Loucy (cell line): ENCODE data around the gene FHIT.

Experiments
- H2AFZ ChIP-seq: fragments of 200-600 bp; sonication (generic); 2 replicates; pipeline ENCODE4 v1.6.0; 2016; ENCODE audit warnings: antibody characterized with exemption, mild to moderate bottlenecking, low read length, moderate library complexity
- H3F3A ChIP-seq: fragments of 200-600 bp; 2 replicates; pipeline ENCODE4 v1.6.0; 2016; ENCODE audit warnings: antibody characterized with exemption, low read depth, mild to moderate bottlenecking
- H3K27me3 ChIP-seq: fragments of 200-600 bp; sonication (generic); 2 replicates; pipeline ENCODE4 v1.6.1; 2014; ENCODE audit warnings: low read length, mild to moderate bottlenecking; ENCODE audit not compliant: insufficient read depth, poor library complexity, severe bottlenecking
- H3K36me3 ChIP-seq: fragments of 200-600 bp; sonication (generic); 2 replicates; pipeline ENCODE4 v1.6.1; 2016; ENCODE audit warnings: low read length; ENCODE audit not compliant: insufficient read depth
- H3K4me1 ChIP-seq: fragments of 200-600 bp; sonication (generic); 2 replicates; pipeline ENCODE4 v1.5.1; 2014; ENCODE audit warnings: low read length, mild to moderate bottlenecking; ENCODE audit not compliant: insufficient read depth, poor library complexity, severe bottlenecking
- H3K4me2 ChIP-seq: fragments of 200-600 bp; sonication (generic); 2 replicates; pipeline ENCODE4 v1.6.0; 2014; ENCODE audit warnings: antibody characterized with exemption, low read length, low read depth, mild to moderate bottlenecking; ENCODE audit not compliant: poor library complexity, severe bottlenecking
- H3K4me3 ChIP-seq: fragments of 200-600 bp; sonication (generic); 2 replicates; pipeline ENCODE4 v1.5.1; 2014; ENCODE audit warnings: low read length, mild to moderate bottlenecking, mixed read lengths; ENCODE audit not compliant: poor library complexity, severe bottlenecking
- H3K79me2 ChIP-seq: fragments of 200-600 bp; sonication (generic); 2 replicates; pipeline ENCODE4 v1.6.1; 2014; ENCODE audit warnings: low read length; ENCODE audit not compliant: insufficient read depth
- H3K9ac ChIP-seq: fragments of 200-600 bp; sonication (generic); 2 replicates; pipeline ENCODE4 v1.6.0; 2014; ENCODE audit warnings: mild to moderate bottlenecking, low read depth, low read length, moderate library complexity; ENCODE audit not compliant: poor library complexity, severe bottlenecking
- H3K9me2 ChIP-seq: fragments of 200-600 bp; sonication (generic); replicated peaks from 2 replicates; pipeline ENCODE4 v1.6.1; 2016; ENCODE audit warnings: low read depth, low read length, mixed read lengths
- H3K9me3 ChIP-seq: fragments of 200-600 bp; sonication (generic); 2 replicates; pipeline ENCODE4 v1.6.1; 2014; ENCODE audit warnings: mild to moderate bottlenecking, antibody characterized with exemption, low read length, low read depth; ENCODE audit not compliant: insufficient read depth
- H4K20me1 ChIP-seq: fragments of 200-600 bp; sonication (generic); 2 replicates; pipeline ENCODE4 v1.6.0; 2014; ENCODE audit warnings: antibody characterized with exemption, low read length, mild to moderate bottlenecking; ENCODE audit not compliant: insufficient read depth, poor library complexity, severe bottlenecking
- CTCF ChIP-seq: fragments of 200-600 bp; sonication (generic); conservative IDR thresholded peaks from 2 replicates; pipeline ENCODE4 v1.5.1; 2014; ENCODE audit warnings: mild to moderate bottlenecking, antibody characterized with exemption, low read length
- EZH2phosphoT487 ChIP-seq: fragments of 200-600 bp; IDR thresholded peaks from 2 replicates; pipeline ENCODE4 v1.6.1; 2018; ENCODE audit warnings: antibody characterized with exemption, mild to moderate bottlenecking, moderate library complexity, borderline replicate concordance

FHIT gene

GRCh38 chr3:59997583-59997982 lies 1253.7 kb downstream of the FHIT start:
- TF ChIP-seq CTCF: no peak
- TF ChIP-seq EZH2phosphoT487: no peak
- Histone ChIP-seq H3K27me3 (no peaks in the 10 kb centered on the region), H4K20me1 (no peaks in the 10 kb centered on the region), H3K4me3 (no peak overlapping the region), H3K9me2 (no peaks in the 10 kb centered on the region), H3F3A (no peaks in the 10 kb centered on the region), H3K79me2 (no peaks in the 10 kb centered on the region), H3K36me3 (no peaks in the 10 kb centered on the region), H3K9me3 (no peaks in the 10 kb centered on the region), H3K4me2 (no peak overlapping the region), H3K9ac (no peak overlapping the region), H3K4me1 (no peaks in the 10 kb centered on the region), H2AFZ (no peak overlapping the region)

- no peak for TF ChIP-seq CTCF
- TF ChIP-seq EZH2phosphoT487: no peak
- Histone ChIP-seq H3K4me2 (no peak overlapping the region), H3K9me3 (no peaks in the 10 kb centered on the region), H4K20me1 (no peaks in the 10 kb centered on the region), H3K79me2 (no peaks in the 10 kb centered on the region), H3K27me3 (no peaks in the 10 kb centered on the region), H3K4me3 (no peak overlapping the region), H3K9ac (no peak overlapping the region), H2AFZ (no peak overlapping the region), H3F3A (no peaks in the 10 kb centered on the region), H3K9me2 (no peaks in the 10 kb centered on the region), H3K4me1 (no peaks in the 10 kb centered on the region), H3K36me3 (no peaks in the 10 kb centered on the region)
These were observed 1255.2 kb downstream of the FHIT start for GRCh38 chr3:59996056-59996455.

GRCh38 chr3:59995563-59995962 lies 1255.7 kb downstream of the FHIT start:
- Histone ChIP-seq H2AFZ (no peak overlapping the region), H3K9me2 (no peaks in the 10 kb centered on the region), H3K79me2 (no peaks in the 10 kb centered on the region), H3F3A (no peaks in the 10 kb centered on the region), H3K4me3 (no peak overlapping the region), H3K9ac (no peak overlapping the region), H3K4me1 (no peaks in the 10 kb centered on the region), H4K20me1 (no peaks in the 10 kb centered on the region), H3K27me3 (no peaks in the 10 kb centered on the region), H3K36me3 (no peaks in the 10 kb centered on the region), H3K4me2 (no peak overlapping the region), H3K9me3 (no peaks in the 10 kb centered on the region)
- TF ChIP-seq CTCF (no peak), EZH2phosphoT487 (no peak)
